Measurements from ENCODE around the gene ADNP.
A peak's percentile ranks its signal among the peaks of the same experiment; 100 is the strongest.

The ADNP gene

GRCh38 chr20:50932016-50932485, 814 bp upstream of the ADNP start:
- DNase-seq = no peak

- no peak for DNase-seq
These were observed 296 bp downstream of the ADNP start for GRCh38 chr20:50930976-50931305.

- no peak for DNase-seq
These were observed 880 bp downstream of the ADNP start for GRCh38 chr20:50930139-50930975.

- peak; percentile 92 to 96 for DNase-seq
These were observed 1.7 kb downstream of the ADNP start for GRCh38 chr20:50929299-50930138.

- DNase-seq = no peak
These were observed 2.8 kb downstream of the ADNP start for GRCh38 chr20:50928469-50928868.

- no peak for DNase-seq
These were observed 4.7 kb downstream of the ADNP start for GRCh38 chr20:50926530-50926929.

GRCh38 chr20:50924261-50924920, 6.8 kb downstream of the ADNP start:
- DNase-seq = no peak

GRCh38 chr20:50921803-50922501, 9.3 kb downstream of the ADNP start:
- DNase-seq = no peak

GRCh38 chr20:50920997-50921396, 10.2 kb downstream of the ADNP start:
- no peak for DNase-seq

- no peak for DNase-seq
These were observed 11.7 kb downstream of the ADNP start for GRCh38 chr20:50919567-50919966.

- no peak for DNase-seq
These were observed 12.8 kb downstream of the ADNP start for GRCh38 chr20:50918403-50918802.

- DNase-seq = no peak
These were observed 14.3 kb downstream of the ADNP start for GRCh38 chr20:50916934-50917333.

- no peak for DNase-seq
These were observed 15.0 kb downstream of the ADNP start for GRCh38 chr20:50916257-50916656.

GRCh38 chr20:50915424-50915823, 15.8 kb downstream of the ADNP start:
- DNase-seq = no peak

GRCh38 chr20:50913690-50914375, 17.4 kb downstream of the ADNP start:
- no peak for DNase-seq

GRCh38 chr20:50911716-50912115, 19.5 kb downstream of the ADNP start:
- DNase-seq = no peak

GRCh38 chr20:50911030-50911429, 20.2 kb downstream of the ADNP start:
- no peak for DNase-seq

GRCh38 chr20:50909413-50909812, 21.8 kb downstream of the ADNP start:
- DNase-seq = no peak

- no peak for DNase-seq
These were observed 27.1 kb downstream of the ADNP start for GRCh38 chr20:50904067-50904570.

GRCh38 chr20:50903353-50904051, 27.7 kb downstream of the ADNP start:
- DNase-seq = no peak

- DNase-seq = no peak
These were observed 29.9 kb downstream of the ADNP start for GRCh38 chr20:50901301-50901700.

Data from SHP77 (cell line).